Measurements from ENCODE around the gene ABCB9. TPM values are rescaled to one million over a fixed set of nuclear protein-coding genes. Genes with fewer than 3 reads are reported as not detected.

Gene ABCB9
- total RNA-seq, 1 experiment from 2014 or later: 20.9 TPM

GRCh38 chr12:122974274-122974891 is 8.1 kb upstream of the ABCB9 start:
- Histone ChIP-seq H3K27me3 (ENCODE audit: low read length) (no peaks in the 10 kb centered on the region), H2AFZ (ENCODE audit: low read length) (peak overlapping the region; percentile 100), H3K9me3 (ENCODE audit: low read length) (no peaks in the 10 kb centered on the region), H3K79me2 (ENCODE audit: low read length) (peaks cover 34% of the 10 kb centered on the region), H3K4me1 (ENCODE audit: insufficient read depth, low read length) (peaks cover 13% of the 10 kb centered on the region), H3K4me3 (ENCODE audit: low read length) (peak overlapping the region; percentile 96), H4K20me1 (ENCODE audit: low read length) (no peaks in the 10 kb centered on the region), H3K9ac (ENCODE audit: low read length) (peak overlapping the region; percentile 96), H3K4me2 (ENCODE audit: low read length) (peak overlapping the region; percentile 87), H3K9me2 (replicated peaks; ENCODE audit: low read length) (no peaks in the 10 kb centered on the region), H3F3A (ENCODE audit: low read length, unreplicated experiment) (no peaks in the 10 kb centered on the region), H3K27ac (ENCODE audit: low read length) (peak overlapping the region; percentile 83), H3K36me3 (ENCODE audit: low read depth, low read length) (no peaks in the 10 kb centered on the region)
- TF ChIP-seq EZH2phosphoT487 (IDR thresholded peaks at IDR 0.05; ENCODE audit: borderline replicate concordance, low read length) (no peak), CTCF (conservative IDR thresholded peaks at IDR 0.05; ENCODE audit: low read depth, low read length) (no peak), EZH2 (IDR thresholded peaks at IDR 0.05; ENCODE audit: low read length, unreplicated experiment) (no peak)
- intact Hi-C loops (cut with micrococcal nuclease): loop anchor here (2.0 kb wide), 1 partner anchor 258 kb away; the partner anchor contains the start of genes MPHOSPH9 and MTRFR
- ATAC-seq: peak; percentile 79
- peak; percentile 98 for DNase-seq
- ChIA-PET POLR2A (ENCODE audit: unreplicated experiment) (interaction anchor here (0.5 to 0.6 kb wide), 6 partner anchors 21 to 284 kb away, joined by 3 to 5 read pairs (median 4); partner anchors contain the start of genes MPHOSPH9 and MTRFR), CTCF (interaction anchor here (0.6 kb wide), 1 partner anchor 114 kb away, joined by 6 read pairs; no protein-coding TSS in a partner anchor)
- TSS peak; percentile 69 for BruUV-seq (replicated peaks)

- ChIA-PET POLR2A (ENCODE audit: unreplicated experiment) (no interaction called here), CTCF (no interaction called here)
- no peak overlapping the region for H3K27ac ChIP-seq (ENCODE audit: low read length)
- no peak overlapping the region for H2AFZ ChIP-seq (ENCODE audit: low read length)
- H4K20me1 ChIP-seq (ENCODE audit: low read length): no peaks in the 10 kb centered on the region
- no peaks in the 10 kb centered on the region for H3K9me3 ChIP-seq (ENCODE audit: low read length)
- H3K4me3 ChIP-seq (ENCODE audit: low read length): no peak overlapping the region
- H3F3A ChIP-seq (ENCODE audit: low read length, unreplicated experiment): no peaks in the 10 kb centered on the region
- H3K79me2 ChIP-seq (ENCODE audit: low read length): peaks cover 15% of the 10 kb centered on the region
- no peak overlapping the region for H3K4me2 ChIP-seq (ENCODE audit: low read length)
- no peak for DNase-seq
- no peak for TF ChIP-seq CTCF (conservative IDR thresholded peaks at IDR 0.05; ENCODE audit: low read depth, low read length)
- no peak for TF ChIP-seq EZH2phosphoT487 (IDR thresholded peaks at IDR 0.05; ENCODE audit: borderline replicate concordance, low read length)
- no peak for TF ChIP-seq EZH2 (IDR thresholded peaks at IDR 0.05; ENCODE audit: low read length, unreplicated experiment)
- BruUV-seq (replicated peaks): no TSS peak
- H3K27me3 ChIP-seq (ENCODE audit: low read length): no peaks in the 10 kb centered on the region
- no peak overlapping the region for H3K9ac ChIP-seq (ENCODE audit: low read length)
- intact Hi-C loops (cut with micrococcal nuclease): no loop called here
- no peaks in the 10 kb centered on the region for H3K36me3 ChIP-seq (ENCODE audit: low read depth, low read length)
- ATAC-seq: no peak
- H3K9me2 ChIP-seq (replicated peaks; ENCODE audit: low read length): no peaks in the 10 kb centered on the region
- peaks cover 13% of the 10 kb centered on the region for H3K4me1 ChIP-seq (ENCODE audit: insufficient read depth, low read length)
Measured at GRCh38 chr12:122969676-122970075, 3.4 kb upstream of the ABCB9 start.

GRCh38 chr12:122968104-122968503 is 1.8 kb upstream of the ABCB9 start:
- no TSS peak for BruUV-seq (replicated peaks)
- Histone ChIP-seq H3K36me3 (ENCODE audit: low read depth, low read length) (no peaks in the 10 kb centered on the region), H4K20me1 (ENCODE audit: low read length) (no peaks in the 10 kb centered on the region), H3K9me3 (ENCODE audit: low read length) (no peaks in the 10 kb centered on the region), H3F3A (ENCODE audit: low read length, unreplicated experiment) (no peaks in the 10 kb centered on the region), H3K9ac (ENCODE audit: low read length) (no peak overlapping the region), H2AFZ (ENCODE audit: low read length) (no peak overlapping the region), H3K9me2 (replicated peaks; ENCODE audit: low read length) (no peaks in the 10 kb centered on the region), H3K4me1 (ENCODE audit: insufficient read depth, low read length) (peaks cover 22% of the 10 kb centered on the region), H3K79me2 (ENCODE audit: low read length) (peaks cover 30% of the 10 kb centered on the region), H3K27me3 (ENCODE audit: low read length) (no peaks in the 10 kb centered on the region), H3K4me2 (ENCODE audit: low read length) (no peak overlapping the region), H3K27ac (ENCODE audit: low read length) (no peak overlapping the region), H3K4me3 (ENCODE audit: low read length) (no peak overlapping the region)
- DNase-seq: no peak
- ChIA-PET CTCF (interaction anchor here (0.7 kb wide), 1 partner anchor 86 kb away, joined by 6 read pairs; no protein-coding TSS in a partner anchor), POLR2A (ENCODE audit: unreplicated experiment) (no interaction called here)
- TF ChIP-seq EZH2phosphoT487 (IDR thresholded peaks at IDR 0.05; ENCODE audit: borderline replicate concordance, low read length): no peak
- TF ChIP-seq EZH2 (IDR thresholded peaks at IDR 0.05; ENCODE audit: low read length, unreplicated experiment): no peak
- TF ChIP-seq CTCF (conservative IDR thresholded peaks at IDR 0.05; ENCODE audit: low read depth, low read length): no peak
- intact Hi-C loops (cut with micrococcal nuclease): no loop called here
- no peak for ATAC-seq
